ENCODE data around the gene DRGX.

The DRGX gene

DNA sequence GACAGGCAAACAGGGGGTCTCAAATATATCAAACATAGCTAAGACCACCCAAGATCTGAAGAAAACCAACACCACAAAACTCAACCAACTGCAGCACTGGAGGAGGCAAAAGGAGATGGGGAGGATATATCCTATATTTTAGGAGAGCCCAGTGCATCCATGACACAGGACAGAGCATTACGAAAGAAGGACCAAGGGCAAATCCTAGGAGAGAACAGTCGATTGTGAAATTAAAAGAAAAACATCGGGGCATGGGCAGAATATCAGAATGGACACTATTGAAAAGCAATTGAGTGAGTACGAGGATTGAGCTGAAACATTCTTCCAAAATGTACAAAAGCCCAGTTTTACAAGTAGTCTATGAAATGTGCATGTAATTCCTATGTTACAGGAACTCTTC, 48.5 kb upstream of the DRGX start:
- Histone ChIP-seq H3K9me3 (ENCODE audit: control insufficient read depth, insufficient read depth, low read depth, low read length) (no peaks in the 10 kb centered on the region), H3K4me3 (ENCODE audit: low read depth, low read length) (no peak overlapping the region), H3K36me3 (ENCODE audit: control insufficient read depth in 2 of 2, insufficient read depth in 1 of 2, low read length in 2 of 2) (no peaks in the 10 kb centered on the region), H3K27ac (ENCODE audit: extremely low read depth, low read depth, low read length) (no peak overlapping the region), H3K4me1 (ENCODE audit: control insufficient read depth, insufficient read depth, low read length) (no peaks in the 10 kb centered on the region)
- CTCF ChIA-PET = interaction anchor here (1.3 kb wide), 1 partner anchor 37 kb away, joined by 3 read pairs; no protein-coding TSS in a partner anchor
- POLR2A ChIA-PET = no interaction called here
- TF ChIP-seq ZNF433 (tag by site-specific recombination; IDR thresholded peaks at IDR 0.05; ENCODE audit: low read depth) (no peak), REPIN1 (tag by site-specific recombination; IDR thresholded peaks at IDR 0.05; ENCODE audit: low read depth) (no peak), ZNF558 (tag by site-specific recombination; IDR thresholded peaks at IDR 0.05) (no peak), ZNF416 (tag by site-specific recombination; IDR thresholded peaks at IDR 0.05) (no peak), SALL2 (tag by site-specific recombination; IDR thresholded peaks at IDR 0.05; ENCODE audit: borderline replicate concordance) (no peak), ZNF670 (tag by site-specific recombination; IDR thresholded peaks at IDR 0.05; ENCODE audit: low read depth) (no peak), SCRT2 (tag by site-specific recombination; IDR thresholded peaks at IDR 0.05) (no peak), ZNF248 (tag by site-specific recombination; IDR thresholded peaks at IDR 0.05) (no peak), ZFP69B (tag by site-specific recombination; IDR thresholded peaks at IDR 0.05) (no peak), HOXC10 (CRISPR knock-in tag; IDR thresholded peaks at IDR 0.05) (no peak)
- TF ChIP-seq, protein P1, sequence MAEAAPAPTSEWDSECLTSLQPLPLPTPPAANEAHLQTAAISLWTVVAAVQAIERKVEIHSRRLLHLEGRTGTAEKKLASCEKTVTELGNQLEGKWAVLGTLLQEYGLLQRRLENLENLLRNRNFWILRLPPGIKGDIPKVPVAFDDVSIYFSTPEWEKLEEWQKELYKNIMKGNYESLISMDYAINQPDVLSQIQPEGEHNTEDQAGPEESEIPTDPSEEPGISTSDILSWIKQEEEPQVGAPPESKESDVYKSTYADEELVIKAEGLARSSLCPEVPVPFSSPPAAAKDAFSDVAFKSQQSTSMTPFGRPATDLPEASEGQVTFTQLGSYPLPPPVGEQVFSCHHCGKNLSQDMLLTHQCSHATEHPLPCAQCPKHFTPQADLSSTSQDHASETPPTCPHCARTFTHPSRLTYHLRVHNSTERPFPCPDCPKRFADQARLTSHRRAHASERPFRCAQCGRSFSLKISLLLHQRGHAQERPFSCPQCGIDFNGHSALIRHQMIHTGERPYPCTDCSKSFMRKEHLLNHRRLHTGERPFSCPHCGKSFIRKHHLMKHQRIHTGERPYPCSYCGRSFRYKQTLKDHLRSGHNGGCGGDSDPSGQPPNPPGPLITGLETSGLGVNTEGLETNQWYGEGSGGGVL (tag by site-specific recombination; IDR thresholded peaks at IDR 0.05) = no peak
- TF ChIP-seq, protein P2, sequence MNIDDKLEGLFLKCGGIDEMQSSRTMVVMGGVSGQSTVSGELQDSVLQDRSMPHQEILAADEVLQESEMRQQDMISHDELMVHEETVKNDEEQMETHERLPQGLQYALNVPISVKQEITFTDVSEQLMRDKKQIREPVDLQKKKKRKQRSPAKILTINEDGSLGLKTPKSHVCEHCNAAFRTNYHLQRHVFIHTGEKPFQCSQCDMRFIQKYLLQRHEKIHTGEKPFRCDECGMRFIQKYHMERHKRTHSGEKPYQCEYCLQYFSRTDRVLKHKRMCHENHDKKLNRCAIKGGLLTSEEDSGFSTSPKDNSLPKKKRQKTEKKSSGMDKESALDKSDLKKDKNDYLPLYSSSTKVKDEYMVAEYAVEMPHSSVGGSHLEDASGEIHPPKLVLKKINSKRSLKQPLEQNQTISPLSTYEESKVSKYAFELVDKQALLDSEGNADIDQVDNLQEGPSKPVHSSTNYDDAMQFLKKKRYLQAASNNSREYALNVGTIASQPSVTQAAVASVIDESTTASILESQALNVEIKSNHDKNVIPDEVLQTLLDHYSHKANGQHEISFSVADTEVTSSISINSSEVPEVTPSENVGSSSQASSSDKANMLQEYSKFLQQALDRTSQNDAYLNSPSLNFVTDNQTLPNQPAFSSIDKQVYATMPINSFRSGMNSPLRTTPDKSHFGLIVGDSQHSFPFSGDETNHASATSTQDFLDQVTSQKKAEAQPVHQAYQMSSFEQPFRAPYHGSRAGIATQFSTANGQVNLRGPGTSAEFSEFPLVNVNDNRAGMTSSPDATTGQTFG (tag by site-specific recombination; IDR thresholded peaks at IDR 0.05; ENCODE audit: borderline replicate concordance) = no peak

DNA sequence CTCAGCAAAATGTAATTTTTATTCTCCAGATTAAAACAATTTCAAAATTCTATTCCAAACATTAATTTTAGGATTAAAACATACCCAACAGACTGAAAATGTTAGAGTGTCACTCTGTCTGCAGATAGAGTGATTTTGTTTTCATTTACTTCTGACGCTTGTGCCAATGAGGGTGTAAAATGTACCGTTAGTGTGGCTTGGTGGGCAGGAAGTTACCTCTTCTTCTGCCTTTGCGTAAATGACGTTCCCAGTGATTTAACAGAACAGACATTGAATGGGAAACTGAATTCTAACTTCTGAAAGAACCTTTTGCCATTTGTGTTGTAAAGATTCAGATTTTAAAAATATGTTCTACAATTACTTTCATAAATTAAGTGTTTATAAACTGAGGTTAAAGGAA, 47.0 kb upstream of the DRGX start:
- Histone ChIP-seq H3K36me3 (ENCODE audit: control insufficient read depth in 2 of 2, insufficient read depth in 1 of 2, low read length in 2 of 2) (no peaks in the 10 kb centered on the region), H3K9me3 (ENCODE audit: control insufficient read depth, insufficient read depth, low read depth, low read length) (no peaks in the 10 kb centered on the region), H3K4me3 (ENCODE audit: low read depth, low read length) (no peak overlapping the region), H3K27ac (ENCODE audit: extremely low read depth, low read depth, low read length) (no peak overlapping the region), H3K4me1 (ENCODE audit: control insufficient read depth, insufficient read depth, low read length) (no peaks in the 10 kb centered on the region)
- TF ChIP-seq ZFP37 (tag by site-specific recombination; IDR thresholded peaks at IDR 0.05) (no peak), ZNF580 (tag by site-specific recombination; IDR thresholded peaks at IDR 0.05) (no peak), ZSCAN30 (tag by site-specific recombination; IDR thresholded peaks at IDR 0.05) (no peak), ZNF518A (tag by site-specific recombination; conservative IDR thresholded peaks at IDR 0.05; ENCODE audit: low read depth) (no peak), ZNF560 (tag by site-specific recombination; IDR thresholded peaks at IDR 0.05; ENCODE audit: borderline replicate concordance) (no peak), ZNF501 (tag by site-specific recombination; IDR thresholded peaks at IDR 0.05) (no peak), OSR2 (tag by site-specific recombination; IDR thresholded peaks at IDR 0.05) (no peak), ZNF629 (tag by site-specific recombination; IDR thresholded peaks at IDR 0.05) (no peak), ZNF214 (tag by site-specific recombination; IDR thresholded peaks at IDR 0.05; ENCODE audit: borderline replicate concordance) (no peak), ZIC2 (tag by site-specific recombination; IDR thresholded peaks at IDR 0.05) (no peak), SCRT1 (tag by site-specific recombination; IDR thresholded peaks at IDR 0.05; ENCODE audit: borderline replicate concordance) (no peak), ZNF514 (tag by site-specific recombination; IDR thresholded peaks at IDR 0.05) (no peak), ZNF169 (tag by site-specific recombination; IDR thresholded peaks at IDR 0.05) (no peak)
- TF ChIP-seq, protein P1 (tag by site-specific recombination; IDR thresholded peaks at IDR 0.05) = no peak
- ChIA-PET CTCF (interaction anchor here (0.7 to 0.8 kb wide), 2 partner anchors 35 to 69 kb away, joined by 3 read pairs; no protein-coding TSS in a partner anchor), POLR2A (no interaction called here)

Measured in HEK293 (cell line).